Mesenchymal stem cell (in vitro differentiated cells and primary cell): ENCODE measurements around the gene PDZRN3.
A peak's percentile ranks its signal among the peaks of the same experiment; 100 is the strongest.

ENCODE experiments used
- DNase-seq: peaks from one replicate; pipeline ENCODE4 v3.0.0-alpha.2; 2013
- H2AFZ ChIP-seq: one replicate; pipeline ENCODE4 v1.6.1; 2013; ENCODE audit warnings: low read depth, mild to moderate bottlenecking, control low read depth, inconsistent platforms, low read length, moderate library complexity
- H2AK5ac ChIP-seq: 2 replicates; pipeline ENCODE4 v1.6.1; 2013; ENCODE audit warnings: low read length, moderate library complexity, mild to moderate bottlenecking, inconsistent platforms; ENCODE audit not compliant: severe bottlenecking
- H2BK120ac ChIP-seq: one replicate; pipeline ENCODE4 v1.6.1; 2013; ENCODE audit warnings: low read depth, mild to moderate bottlenecking, inconsistent platforms, low read length, moderate library complexity
- H2BK12ac ChIP-seq, 2 experiments: one replicate each; pipeline ENCODE4 v1.6.1; 2013; ENCODE audit warnings: inconsistent platforms in 2 of 2, low read length in 2 of 2, mild to moderate bottlenecking in 2 of 2, moderate library complexity in 2 of 2, control low read depth in 1 of 2
- H2BK15ac ChIP-seq: one replicate; pipeline ENCODE4 v1.6.1; 2013; ENCODE audit warnings: mild to moderate bottlenecking, low read depth, inconsistent platforms; ENCODE audit not compliant: poor library complexity, severe bottlenecking
- H2BK5ac ChIP-seq: 2 replicates; pipeline ENCODE4 v1.6.1; 2013; ENCODE audit warnings: low read depth, mild to moderate bottlenecking, low read length, control low read depth, inconsistent platforms; ENCODE audit not compliant: poor library complexity, severe bottlenecking
- H3K14ac ChIP-seq, 2 experiments: one replicate each; pipeline ENCODE4 v1.6.1; 2013; ENCODE audit warnings: inconsistent platforms in 2 of 2, low read length in 2 of 2, control low read depth in 1 of 2, mild to moderate bottlenecking in 1 of 2, moderate library complexity in 1 of 2
- H3K18ac ChIP-seq, 2 experiments: one replicate each; pipeline ENCODE4 v1.6.1; 2013; ENCODE audit warnings: inconsistent platforms in 2 of 2, low read length in 2 of 2, control low read depth in 1 of 2, low read depth in 1 of 2, mild to moderate bottlenecking in 1 of 2
- H3K23ac ChIP-seq, 2 experiments: one replicate each; pipeline ENCODE4 v1.6.1; 2013; ENCODE audit warnings: inconsistent platforms in 2 of 2, low read length in 2 of 2, mild to moderate bottlenecking in 2 of 2, moderate library complexity in 2 of 2, control low read depth in 1 of 2
- H3K27ac ChIP-seq: 2 replicates; pipeline ENCODE4 v1.5.1; 2013; ENCODE audit warnings: mild to moderate bottlenecking, moderate library complexity, low read length, control low read depth, inconsistent platforms; ENCODE audit not compliant: poor library complexity, severe bottlenecking
- H3K27me3 ChIP-seq, 2 experiments: 2 replicates each; pipeline versions ENCODE4 v1.6.1 to v1.7.0; 2013; ENCODE audit warnings: low read length in 2 of 2, mild to moderate bottlenecking in 2 of 2, moderate library complexity in 2 of 2, control low read depth in 1 of 2, inconsistent platforms in 1 of 2; ENCODE audit not compliant: control insufficient read depth in 1 of 2, insufficient read depth in 1 of 2
- H3K36me3 ChIP-seq, 2 experiments: 2 replicates each; pipeline versions ENCODE4 v1.6.1 to v1.7.0; 2013; ENCODE audit warnings: low read length in 2 of 2, control low read depth in 1 of 2, inconsistent platforms in 1 of 2, low read depth in 1 of 2, mild to moderate bottlenecking in 1 of 2; ENCODE audit not compliant: insufficient read depth in 2 of 2, control insufficient read depth in 1 of 2
- H3K4ac ChIP-seq, 2 experiments: one replicate each; pipeline ENCODE4 v1.6.1; 2013; ENCODE audit warnings: inconsistent platforms in 2 of 2, low read length in 2 of 2, mild to moderate bottlenecking in 2 of 2, moderate library complexity in 2 of 2, control low read depth in 1 of 2, low read depth in 1 of 2
- H3K4me1 ChIP-seq: 2 replicates; pipeline ENCODE4 v1.6.1; 2013; ENCODE audit warnings: low read depth, low read length, control low read depth; ENCODE audit not compliant: control insufficient read depth, insufficient read depth
- H3K4me2 ChIP-seq: 2 replicates; pipeline ENCODE4 v1.6.1; 2013; ENCODE audit warnings: low read length, mild to moderate bottlenecking, inconsistent platforms; ENCODE audit not compliant: poor library complexity, severe bottlenecking
- H3K4me3 ChIP-seq, 2 experiments: 2 replicates each; pipeline versions ENCODE4 v1.5.1 to v1.7.0; 2013; ENCODE audit warnings: low read length in 2 of 2, mild to moderate bottlenecking in 2 of 2, control low read depth in 1 of 2, low read depth in 1 of 2; ENCODE audit not compliant: insufficient read depth in 1 of 2
- H3K79me1 ChIP-seq: replicated peaks from 2 replicates; pipeline ENCODE4 v1.6.1; 2013; ENCODE audit warnings: mild to moderate bottlenecking, control low read depth, low read length, inconsistent platforms; ENCODE audit not compliant: poor library complexity, severe bottlenecking
- H3K9ac ChIP-seq: 2 replicates; pipeline ENCODE4 v1.7.0; 2013; ENCODE audit warnings: mild to moderate bottlenecking, low read length, moderate library complexity
- H3K9me3 ChIP-seq: 2 replicates; pipeline ENCODE4 v1.7.0; 2013; ENCODE audit warnings: mild to moderate bottlenecking, low read length; ENCODE audit not compliant: control insufficient read depth
- H4K8ac ChIP-seq: one replicate; pipeline ENCODE4 v1.6.1; 2013; ENCODE audit warnings: inconsistent platforms, mild to moderate bottlenecking, low read length, moderate library complexity
- H4K91ac ChIP-seq: one replicate; pipeline ENCODE4 v1.6.1; 2013; ENCODE audit warnings: mild to moderate bottlenecking, low read length, inconsistent platforms
- WGBS: methylation state at CpG from one replicate; pipeline ENCODE4 v1.1.7; 2013; ENCODE audit warnings: mixed read lengths; 5-methylcytosine and 5-hydroxymethylcytosine counted together

PDZRN3 gene

GRCh38 chr3:73525591-73525990, 99.2 kb downstream of the PDZRN3 start:
- no peaks in the 10 kb centered on the region for H3K27me3 ChIP-seq

GRCh38 chr3:73523661-73524060, 101.1 kb downstream of the PDZRN3 start:
- H3K14ac ChIP-seq, result no peak overlapping the region
- no peak overlapping the region for H3K4ac ChIP-seq
- no peak overlapping the region for H2AFZ ChIP-seq
- no peak for DNase-seq
- no peak overlapping the region for H3K18ac ChIP-seq
- no peaks in the 10 kb centered on the region for H3K9me3 ChIP-seq
- H4K8ac ChIP-seq, result no peak overlapping the region
- H3K27me3 ChIP-seq, result no peaks in the 10 kb centered on the region
- H3K4me3 ChIP-seq, result no peak overlapping the region
- peaks cover 0 to 12% of the 10 kb centered on the region in 2 experiments for H3K36me3 ChIP-seq
- H3K23ac ChIP-seq, result no peak overlapping the region
- H3K9ac ChIP-seq, result no peak overlapping the region
- no peaks in the 10 kb centered on the region for H3K4me1 ChIP-seq
- H2AK5ac ChIP-seq, result no peak overlapping the region
- H3K4me2 ChIP-seq, result no peak overlapping the region
- no peaks in the 10 kb centered on the region for H3K79me1 ChIP-seq
- no peak overlapping the region for H2BK120ac ChIP-seq
- WGBS, result 91% methylated on average over 2 of the region's 2 CpGs
- no peak overlapping the region for H2BK12ac ChIP-seq
- no peak overlapping the region for H4K91ac ChIP-seq
- no peak overlapping the region for H2BK15ac ChIP-seq
- H3K27ac ChIP-seq, result no peak overlapping the region
- H2BK5ac ChIP-seq, result no peak overlapping the region

More at GRCh38 chr3:73525591-73525990, 99.2 kb downstream of the PDZRN3 start:
- Histone ChIP-seq H3K9me3 (no peaks in the 10 kb centered on the region), H3K4me3 (no peak overlapping the region), H3K4ac (no peak overlapping the region), H2AFZ (no peak overlapping the region), H3K18ac (peak overlapping the region in 1 of 2 experiments; percentile 83), H2BK12ac (no peak overlapping the region), H3K27ac (no peak overlapping the region), H3K4me1 (no peaks in the 10 kb centered on the region), H4K91ac (no peak overlapping the region), H3K23ac (no peak overlapping the region), H3K14ac (peak overlapping the region in 1 of 2 experiments; percentile 74), H3K4me2 (no peak overlapping the region), H3K36me3 (peaks cover 0 to 12% of the 10 kb centered on the region in 2 experiments), H2BK120ac (no peak overlapping the region), H3K9ac (no peak overlapping the region), H3K79me1 (no peaks in the 10 kb centered on the region), H4K8ac (no peak overlapping the region), H2AK5ac (no peak overlapping the region), H2BK15ac (no peak overlapping the region), H2BK5ac (no peak overlapping the region)
- 88% methylated on average over 6 of the region's 6 CpGs for WGBS
- DNase-seq, result no peak

GRCh38 chr3:73521734-73522336, 102.9 kb downstream of the PDZRN3 start:
- DNase-seq, result no peak
- Histone ChIP-seq H2BK15ac (no peak overlapping the region), H3K36me3 (peaks cover 0 to 12% of the 10 kb centered on the region in 2 experiments), H2BK12ac (no peak overlapping the region), H3K18ac (no peak overlapping the region), H2BK5ac (no peak overlapping the region), H3K4me1 (no peaks in the 10 kb centered on the region), H3K4ac (no peak overlapping the region), H3K4me3 (peak overlapping the region in 1 of 2 experiments; percentile 68), H3K14ac (no peak overlapping the region), H3K27ac (no peak overlapping the region), H4K91ac (no peak overlapping the region), H3K9ac (peak overlapping the region; percentile 69), H3K27me3 (no peaks in the 10 kb centered on the region), H3K9me3 (no peaks in the 10 kb centered on the region), H3K23ac (no peak overlapping the region), H4K8ac (no peak overlapping the region), H3K4me2 (no peak overlapping the region), H2AFZ (no peak overlapping the region), H3K79me1 (no peaks in the 10 kb centered on the region), H2AK5ac (no peak overlapping the region), H2BK120ac (no peak overlapping the region)
- 87% methylated on average over 6 of the region's 7 CpGs for WGBS

- Histone ChIP-seq H3K9me3 (no peaks in the 10 kb centered on the region), H2BK5ac (no peak overlapping the region), H2BK12ac (no peak overlapping the region), H4K8ac (no peak overlapping the region), H4K91ac (no peak overlapping the region), H2BK120ac (no peak overlapping the region), H3K4me1 (no peaks in the 10 kb centered on the region), H2AK5ac (no peak overlapping the region), H3K23ac (no peak overlapping the region), H3K9ac (peak overlapping the region; percentile 69), H3K4ac (no peak overlapping the region), H3K18ac (no peak overlapping the region), H2AFZ (no peak overlapping the region), H3K4me2 (no peak overlapping the region), H3K14ac (no peak overlapping the region), H2BK15ac (no peak overlapping the region), H3K4me3 (peak overlapping the region in 1 of 2 experiments; percentile 68), H3K27ac (no peak overlapping the region), H3K36me3 (peaks cover 0 to 10% of the 10 kb centered on the region in 2 experiments), H3K27me3 (no peaks in the 10 kb centered on the region), H3K79me1 (no peaks in the 10 kb centered on the region)
- DNase-seq, result no peak
- WGBS, result 95% methylated on average over 12 of the region's 13 CpGs
These were observed 103.7 kb downstream of the PDZRN3 start for GRCh38 chr3:73520931-73521461.
